Gastroesophageal sphincter (tissue), 3 donors: ENCODE data around the gene DOLPP1.

ENCODE experiments used
- CTCF ChIP-seq, 4 experiments: fragments of 200-600 bp in 2 of 4; fragments of 450-650 bp in 2 of 4; sonication (generic) in 1 of 4; IDR thresholded peaks; one replicate each; pipeline ENCODE4 v1.5.1; 2017 to 2019; ENCODE audit warnings: antibody characterized with exemption in 4 of 4, mild to moderate bottlenecking in 2 of 4, moderate library complexity in 2 of 4
- EP300 ChIP-seq: sonication (generic); formaldehyde crosslinking; IDR thresholded peaks from one replicate; pipeline ENCODE4 v1.6.1; 2017; ENCODE audit warnings: antibody characterized with exemption, mild to moderate bottlenecking
- POLR2A ChIP-seq, 2 donors: fragments of 450-650 bp; IDR thresholded peaks; one replicate each; pipeline ENCODE4 v1.6.1; 2017; ENCODE audit warnings: antibody characterized with exemption in 2 of 2, mild to moderate bottlenecking in 2 of 2, moderate library complexity in 1 of 2
- POLR2AphosphoS5 ChIP-seq: sonication (generic); formaldehyde crosslinking; IDR thresholded peaks from one replicate; pipeline ENCODE4 v1.6.1; 2017; ENCODE audit warnings: antibody characterized with exemption

- TF ChIP-seq POLR2AphosphoS5 (no peak), CTCF (IDR thresholded peaks at IDR 0.05) (no peak), POLR2A (IDR thresholded peaks at IDR 0.05) (no peak), EP300 (no peak)
Measured at GRCh38 chr9:129079829-129080228, 1.1 kb upstream of the DOLPP1 start.
